Kidney glomerular epithelial cell (primary cell): ENCODE data around the gene GP1BA.

Experiments
- DNase-seq: peaks from one replicate; lab custom pipeline; 2025; lab: John Stamatoyannopoulos, UW

The GP1BA gene

GRCh38 chr17:4950746-4951204, 18.7 kb downstream of the GP1BA start, which contains the start of gene ENO3:
Gene ENO3 (plus strand): TSS chr17:4951119. CDS start chr17:4951830, 711 bp downstream.
- DNase-seq = no peak

- no peak for DNase-seq
Measured at GRCh38 chr17:4951486-4951885, 19.4 kb downstream of the GP1BA start.

GRCh38 chr17:4953451-4953961, 21.4 kb downstream of the GP1BA start:
- DNase-seq = peak; percentile 87

GRCh38 chr17:4955091-4955490, 23.0 kb downstream of the GP1BA start:
- no peak for DNase-seq

GRCh38 chr17:4956493-4957061, 24.5 kb downstream of the GP1BA start:
- no peak for DNase-seq

GRCh38 chr17:4958102-4958501, 26.0 kb downstream of the GP1BA start:
- DNase-seq = no peak

- no peak for DNase-seq
Measured at GRCh38 chr17:4959261-4959965, 27.3 kb downstream of the GP1BA start.

GRCh38 chr17:4960279-4960922, 28.3 kb downstream of the GP1BA start:
- no peak for DNase-seq

GRCh38 chr17:4965311-4965986, 33.4 kb downstream of the GP1BA start:
- DNase-seq = no peak

- DNase-seq = peak; percentile 99
Measured at GRCh38 chr17:4966844-4967538, 34.9 kb downstream of the GP1BA start.

GRCh38 chr17:4967539-4968485, 35.7 kb downstream of the GP1BA start, which contains the start of gene SPAG7:
Gene SPAG7 (minus strand): TSS chr17:4967817. CDS start chr17:4967804, 13 bp downstream.
- DNase-seq = peak; percentile 93

- DNase-seq = peak; percentile 62
Measured at GRCh38 chr17:4968486-4969046, 36.5 kb downstream of the GP1BA start.

GRCh38 chr17:4969047-4969550, 37.0 kb downstream of the GP1BA start:
- peak; percentile 76 for DNase-seq

- DNase-seq = no peak
Measured at GRCh38 chr17:4969551-4970173, 37.6 kb downstream of the GP1BA start.

GRCh38 chr17:4970273-4970672, 38.2 kb downstream of the GP1BA start:
- DNase-seq = no peak

GRCh38 chr17:4971826-4972225, 39.7 kb downstream of the GP1BA start:
- no peak for DNase-seq

GRCh38 chr17:4972322-4972721, 40.2 kb downstream of the GP1BA start:
- no peak for DNase-seq

GRCh38 chr17:4972752-4973151, 40.7 kb downstream of the GP1BA start:
- DNase-seq = no peak
